Coronary artery (tissue), 2 donors: ENCODE measurements around the gene PABPC1L.

Experiments
- DNase-seq: peaks from one replicate; pipeline ENCODE4 v3.0.0-alpha.2; 2017; ENCODE audit warnings: low spot score
- H3K27ac ChIP-seq, 2 donors: fragments of 200-600 bp; sonication (generic); one replicate each; pipeline ENCODE4 v1.5.1; 2016 to 2019
- H3K4me3 ChIP-seq: fragments of 200-600 bp; sonication (generic); 2 replicates; pipeline ENCODE4 v1.5.1; 2016; ENCODE audit warnings: mild to moderate bottlenecking, moderate library complexity
- TF ChIP-seq, protein P1 (sequence below): fragments of 200-600 bp; sonication (generic); IDR thresholded peaks from one replicate; pipeline ENCODE4 v1.5.1; 2019; ENCODE audit warnings: antibody characterized with exemption

PABPC1L gene

GRCh38 chr20:44883214-44883902 is 26.5 kb upstream of the PABPC1L start:
- TF ChIP-seq, protein P1, sequence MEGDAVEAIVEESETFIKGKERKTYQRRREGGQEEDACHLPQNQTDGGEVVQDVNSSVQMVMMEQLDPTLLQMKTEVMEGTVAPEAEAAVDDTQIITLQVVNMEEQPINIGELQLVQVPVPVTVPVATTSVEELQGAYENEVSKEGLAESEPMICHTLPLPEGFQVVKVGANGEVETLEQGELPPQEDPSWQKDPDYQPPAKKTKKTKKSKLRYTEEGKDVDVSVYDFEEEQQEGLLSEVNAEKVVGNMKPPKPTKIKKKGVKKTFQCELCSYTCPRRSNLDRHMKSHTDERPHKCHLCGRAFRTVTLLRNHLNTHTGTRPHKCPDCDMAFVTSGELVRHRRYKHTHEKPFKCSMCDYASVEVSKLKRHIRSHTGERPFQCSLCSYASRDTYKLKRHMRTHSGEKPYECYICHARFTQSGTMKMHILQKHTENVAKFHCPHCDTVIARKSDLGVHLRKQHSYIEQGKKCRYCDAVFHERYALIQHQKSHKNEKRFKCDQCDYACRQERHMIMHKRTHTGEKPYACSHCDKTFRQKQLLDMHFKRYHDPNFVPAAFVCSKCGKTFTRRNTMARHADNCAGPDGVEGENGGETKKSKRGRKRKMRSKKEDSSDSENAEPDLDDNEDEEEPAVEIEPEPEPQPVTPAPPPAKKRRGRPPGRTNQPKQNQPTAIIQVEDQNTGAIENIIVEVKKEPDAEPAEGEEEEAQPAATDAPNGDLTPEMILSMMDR: no peak
- DNase-seq: no peak
- Histone ChIP-seq H3K27ac (no peak overlapping the region), H3K4me3 (no peak overlapping the region)

DNA sequence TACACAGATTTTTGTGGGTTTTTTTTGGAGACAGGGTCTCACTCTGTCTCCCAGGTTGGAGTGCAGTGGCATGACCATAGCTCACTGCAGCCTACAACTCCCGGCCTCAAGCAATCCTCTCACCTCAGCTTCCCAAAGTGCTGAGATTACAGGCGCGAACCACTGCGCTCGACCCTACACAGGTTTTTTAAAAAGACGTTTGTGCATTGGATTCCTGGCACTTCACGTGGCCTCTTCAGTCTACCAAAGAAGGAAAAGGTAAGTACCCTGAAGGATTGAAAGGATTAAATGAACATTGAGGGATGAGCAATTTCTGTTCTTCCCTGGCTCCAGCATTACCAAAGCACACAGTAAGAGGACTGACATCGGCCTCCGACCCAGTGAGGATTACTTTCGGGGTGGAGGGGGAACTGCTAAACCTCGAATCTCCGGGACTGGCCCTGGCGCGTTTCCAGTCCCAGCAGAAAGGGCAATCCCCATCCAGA is 24.9 kb upstream of the PABPC1L start:
- Histone ChIP-seq H3K27ac (peak overlapping the region; percentile 98 to 99), H3K4me3 (peak overlapping the region; percentile 99)
- DNase-seq: no peak
- TF ChIP-seq, protein P1: no peak

GRCh38 chr20:44885392-44886265 is 24.2 kb upstream of the PABPC1L start, which contains the start of gene YWHAB:
Gene YWHAB (plus strand): TSS chr20:44885705. CDS start chr20:44901534, 15,829 bp downstream.
- H3K4me3 ChIP-seq: peak within 1 kb of the TSS; percentile 99
- peak; percentile 99 for DNase-seq
- H3K27ac ChIP-seq: peak within 1 kb of the TSS; percentile 98 to 99
- TF ChIP-seq, protein P1: no peak

GRCh38 chr20:44886266-44886651 is 23.6 kb upstream of the PABPC1L start:
- no peak for DNase-seq
- H3K4me3 ChIP-seq: peak overlapping the region; percentile 99
- peak overlapping the region; percentile 98 to 99 for H3K27ac ChIP-seq
- TF ChIP-seq, protein P1: no peak

DNA sequence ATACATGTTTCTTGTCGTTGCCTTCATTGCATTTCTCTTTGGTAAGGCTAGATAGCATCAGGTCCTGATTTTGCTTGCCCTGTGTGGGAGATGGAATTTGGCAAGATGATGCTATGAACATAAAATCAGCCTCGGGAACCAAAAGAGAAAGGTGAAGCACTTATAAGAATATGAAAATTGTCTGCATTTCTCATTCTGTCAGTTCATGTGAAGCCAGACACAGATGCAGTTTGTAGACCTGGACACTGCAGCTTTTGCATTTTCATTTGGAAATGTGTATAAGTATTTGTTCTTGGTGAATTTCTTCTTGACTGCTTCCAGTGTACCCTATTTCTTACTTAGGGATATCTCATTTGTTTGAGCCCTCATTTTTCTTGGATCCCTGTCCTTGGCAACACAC is 23.0 kb upstream of the PABPC1L start:
- TF ChIP-seq, protein P1: no peak
- Histone ChIP-seq H3K4me3 (peak overlapping the region; percentile 99), H3K27ac (peak overlapping the region; percentile 98 to 99)
- DNase-seq: no peak

- no peak overlapping the region for H3K27ac ChIP-seq
- TF ChIP-seq, protein P1: no peak
- peak overlapping the region; percentile 99 for H3K4me3 ChIP-seq
- no peak for DNase-seq
These were observed 22.4 kb upstream of the PABPC1L start for GRCh38 chr20:44887466-44887865.
